SK-N-MC (cell line): ENCODE measurements around the gene CCDC158.

Experiments
- DNase-seq: peaks from one replicate; pipeline ENCODE4 v3.0.0-alpha.2; 2011; ENCODE audit warnings: low read depth, low spot score
- H3K27ac ChIP-seq: fragments of 200-600 bp; sonication (generic); 2 replicates; pipeline ENCODE4 v1.5.1; 2016; ENCODE audit warnings: mixed run types
- H3K36me3 ChIP-seq: fragments of 200-600 bp; sonication (generic); 2 replicates; pipeline ENCODE4 v1.6.1; 2017; ENCODE audit warnings: antibody characterized with exemption, low read length, mixed read lengths; ENCODE audit not compliant: insufficient read depth
- H3K4me3 ChIP-seq: fragments of 200-600 bp; sonication (generic); 2 replicates; pipeline ENCODE4 v1.5.1; 2016
- H3K9ac ChIP-seq: fragments of 200-600 bp; sonication (generic); 2 replicates; pipeline ENCODE4 v1.8.0; 2017; ENCODE audit warnings: mixed run types, mixed read lengths; ENCODE audit not compliant: insufficient read length
- H3K9me3 ChIP-seq: fragments of 200-600 bp; sonication (generic); 2 replicates; pipeline ENCODE4 v1.6.1; 2017; ENCODE audit warnings: low read depth, mild to moderate bottlenecking, antibody characterized with exemption, low read length, moderate library complexity, mixed read lengths
- EZH2 ChIP-seq: fragments of 200-600 bp; sonication (generic); IDR thresholded peaks from one replicate; pipeline ENCODE4 v1.6.1; 2017; ENCODE audit warnings: antibody characterized with exemption
- FOXP2 ChIP-seq: optimal IDR thresholded peaks from 2 replicates; pipeline ENCODE3; 2011; ENCODE audit warnings: mild to moderate bottlenecking, moderate library complexity; ENCODE audit not compliant: insufficient read depth; ENCODE audit errors: extremely low read length, control extremely low read depth
- POLR2AphosphoS5 ChIP-seq: IDR thresholded peaks from 2 replicates; pipeline ENCODE4 v1.6.1; 2012; ENCODE audit warnings: mild to moderate bottlenecking, low read depth, low read length, borderline replicate concordance

Gene CCDC158

DNA sequence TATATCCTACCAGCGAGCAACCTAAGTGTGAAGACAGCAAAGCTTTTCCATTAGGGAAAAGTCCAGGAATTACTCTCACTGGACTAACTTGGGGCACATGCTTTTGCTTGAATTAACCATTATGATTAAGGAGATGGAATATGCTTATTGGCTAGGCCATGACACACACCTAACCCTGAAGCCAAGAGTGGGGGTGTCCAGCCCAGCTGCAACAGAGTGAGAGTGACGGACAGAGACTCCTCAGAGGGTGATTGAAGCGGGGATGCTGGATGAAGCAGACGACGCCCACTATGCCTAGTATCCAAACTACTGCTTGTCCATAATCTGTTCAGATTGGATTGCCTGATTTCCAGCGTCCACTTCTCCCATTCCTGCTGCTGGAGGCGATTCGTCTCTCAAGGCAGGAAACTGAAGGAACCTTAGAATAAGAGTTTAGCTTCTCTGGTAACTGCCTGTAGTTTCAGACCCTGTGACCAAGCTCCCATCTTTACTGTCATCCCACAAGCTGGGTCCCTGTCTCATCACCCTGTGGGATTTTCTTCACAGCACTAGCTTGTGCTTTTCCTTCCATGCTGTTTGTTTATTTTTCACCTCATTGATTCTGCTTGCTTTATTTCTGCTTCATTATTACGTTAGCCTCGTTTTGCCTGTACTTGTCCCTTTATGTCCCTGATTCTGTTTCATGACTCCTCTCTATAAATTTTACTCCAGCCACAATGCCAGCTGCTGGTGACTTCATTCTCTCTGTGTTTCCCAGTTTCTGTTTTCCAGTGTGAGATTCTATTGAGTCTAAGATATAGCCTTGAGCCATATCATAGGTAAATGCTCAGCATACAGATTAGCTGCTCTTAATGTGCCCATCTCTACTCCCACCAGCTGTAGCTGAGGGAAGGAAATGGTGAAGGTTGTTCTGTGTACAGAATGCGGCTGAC, 150.4 kb downstream of the CCDC158 start:
- DNase-seq = no peak
- H3K4me3 ChIP-seq = no peak overlapping the region
- no peak overlapping the region for H3K9ac ChIP-seq
- H3K27ac ChIP-seq = no peak overlapping the region
- no peaks in the 10 kb centered on the region for H3K9me3 ChIP-seq
- no peaks in the 10 kb centered on the region for H3K36me3 ChIP-seq
- TF ChIP-seq FOXP2 (no peak), EZH2 (no peak), POLR2AphosphoS5 (no peak)

GRCh38 chr4:76267811-76268210, 153.1 kb downstream of the CCDC158 start:
- TF ChIP-seq FOXP2 = no peak
- TF ChIP-seq EZH2 = no peak
- peak; percentile 38; the same call in 1 of the 2 replicates for TF ChIP-seq POLR2AphosphoS5
- peak; percentile 79 for DNase-seq
- Histone ChIP-seq H3K9me3 (no peaks in the 10 kb centered on the region), H3K9ac (no peak overlapping the region), H3K27ac (no peak overlapping the region), H3K4me3 (no peak overlapping the region), H3K36me3 (no peaks in the 10 kb centered on the region)

GRCh38 chr4:76266627-76267026, 154.3 kb downstream of the CCDC158 start:
- H3K36me3 ChIP-seq = no peaks in the 10 kb centered on the region
- no peak overlapping the region for H3K9ac ChIP-seq
- no peak for TF ChIP-seq EZH2
- TF ChIP-seq POLR2AphosphoS5 = no peak
- TF ChIP-seq FOXP2 = no peak
- H3K4me3 ChIP-seq = no peak overlapping the region
- no peaks in the 10 kb centered on the region for H3K9me3 ChIP-seq
- DNase-seq = no peak
- H3K27ac ChIP-seq = no peak overlapping the region

GRCh38 chr4:76265631-76266218, 155.2 kb downstream of the CCDC158 start:
- H3K9ac ChIP-seq = no peak overlapping the region
- no peak overlapping the region for H3K27ac ChIP-seq
- DNase-seq = no peak
- TF ChIP-seq FOXP2 (no peak), POLR2AphosphoS5 (no peak), EZH2 (no peak)
- no peaks in the 10 kb centered on the region for H3K36me3 ChIP-seq
- H3K4me3 ChIP-seq = no peak overlapping the region
- no peaks in the 10 kb centered on the region for H3K9me3 ChIP-seq
